Measurements from ENCODE around the gene SORL1. TPM values are rescaled to one million over a fixed set of nuclear protein-coding genes. Genes with fewer than 3 reads are reported as not detected.

The SORL1 gene
- polyA plus RNA-seq, 1 donor from 2014 or later: 6.5 TPM

DNA sequence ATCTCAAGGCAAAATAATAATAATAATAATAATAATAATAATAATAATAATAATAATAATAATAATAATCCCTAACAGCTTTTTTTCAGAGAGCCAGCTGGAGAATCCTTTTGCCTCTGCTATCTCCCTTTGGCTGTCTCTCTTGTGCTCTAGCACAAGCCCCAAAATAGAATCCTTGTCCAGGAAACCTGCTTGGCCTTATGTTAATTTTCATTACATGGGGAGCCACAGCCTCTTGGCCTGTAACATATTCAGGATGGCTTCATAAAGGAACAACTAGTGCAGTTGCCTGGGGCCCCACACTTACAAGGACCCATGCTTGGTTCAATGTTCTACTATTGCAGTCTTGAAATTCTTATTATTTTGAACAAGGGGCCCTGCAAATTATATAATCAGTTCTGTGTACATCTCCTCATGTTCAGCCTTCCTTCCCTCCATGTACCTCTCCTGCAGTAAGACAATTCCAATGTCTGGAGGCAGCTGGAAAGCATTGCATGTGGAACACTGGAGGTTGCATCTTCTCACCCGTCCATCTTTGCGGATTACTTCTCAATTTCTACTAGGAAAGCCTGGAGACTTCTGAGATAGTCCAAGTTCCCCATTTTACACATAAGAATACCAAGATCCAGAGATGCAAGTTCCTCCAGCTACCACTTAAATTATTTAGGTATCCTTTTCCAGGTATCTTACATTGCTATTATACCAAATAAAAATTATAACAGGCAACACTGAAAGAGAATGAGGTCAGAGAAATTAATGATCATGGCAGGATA lies 37.8 kb upstream of the SORL1 start:
- Histone ChIP-seq H2AFZ (ENCODE audit: low read depth, low read length) (no peak overlapping the region), H3K36me3 (ENCODE audit: insufficient read depth, low read length) (no peaks in the 10 kb centered on the region), H3K27me3 (ENCODE audit: insufficient read depth, low read depth, low read length) (no peaks in the 10 kb centered on the region), H3K9me2 (ENCODE audit: insufficient read depth, low read length) (no peaks in the 10 kb centered on the region), H3K9ac (ENCODE audit: low read length) (no peak overlapping the region), H3K9me3 (ENCODE audit: low read length) (no peaks in the 10 kb centered on the region), H3K79me2 (replicated peaks; ENCODE audit: insufficient read depth, low read length) (no peaks in the 10 kb centered on the region), H3K4me3 (ENCODE audit: low read length) (no peak overlapping the region), H3K4me2 (ENCODE audit: low read length) (no peak overlapping the region), H3F3A (ENCODE audit: insufficient read depth, low read length, poor library complexity, severe bottlenecking) (no peaks in the 10 kb centered on the region), H4K20me1 (ENCODE audit: insufficient read depth) (no peaks in the 10 kb centered on the region), H3K27ac (ENCODE audit: low read length) (no peak overlapping the region)
- no peak for TF ChIP-seq TAF1 (IDR thresholded peaks at IDR 0.05; ENCODE audit: low read depth)
- TF ChIP-seq MXI1 (conservative IDR thresholded peaks at IDR 0.05; ENCODE audit: poor library complexity, severe bottlenecking): no peak

DNA sequence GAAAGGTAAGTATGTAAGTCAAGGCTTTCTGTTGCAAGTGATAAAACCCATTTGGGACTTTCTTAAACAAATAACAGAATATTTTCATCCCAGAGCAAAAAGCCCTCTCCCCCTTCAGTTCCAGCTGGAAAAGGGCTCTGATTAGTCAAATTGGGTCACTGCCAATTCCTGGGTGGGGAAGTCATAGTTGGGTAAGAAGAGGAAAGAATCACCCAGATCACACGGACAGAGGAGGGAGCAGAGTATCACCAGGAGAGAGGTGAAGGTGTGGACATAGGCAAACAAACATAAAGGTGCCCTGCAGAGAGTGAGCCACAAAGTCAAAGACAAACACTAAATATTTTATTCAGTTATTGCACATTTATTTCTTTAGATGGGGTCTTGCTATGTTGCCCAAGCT lies 36.3 kb upstream of the SORL1 start:
- no peaks in the 10 kb centered on the region for H4K20me1 ChIP-seq (ENCODE audit: insufficient read depth)
- H3F3A ChIP-seq (ENCODE audit: insufficient read depth, low read length, poor library complexity, severe bottlenecking): no peaks in the 10 kb centered on the region
- no peaks in the 10 kb centered on the region for H3K9me3 ChIP-seq (ENCODE audit: low read length)
- H3K9ac ChIP-seq (ENCODE audit: low read length): no peak overlapping the region
- no peaks in the 10 kb centered on the region for H3K27me3 ChIP-seq (ENCODE audit: insufficient read depth, low read depth, low read length)
- no peak overlapping the region for H3K27ac ChIP-seq (ENCODE audit: low read length)
- no peak overlapping the region for H3K4me3 ChIP-seq (ENCODE audit: low read length)
- no peak overlapping the region for H3K4me2 ChIP-seq (ENCODE audit: low read length)
- TF ChIP-seq SMC3 (conservative IDR thresholded peaks at IDR 0.05; ENCODE audit: poor library complexity) (no peak), POLR2AphosphoS5 (IDR thresholded peaks at IDR 0.05) (no peak), EP300 (conservative IDR thresholded peaks at IDR 0.05; ENCODE audit: poor library complexity, severe bottlenecking) (no peak), RAD21 (conservative IDR thresholded peaks at IDR 0.05) (no peak), EZH2 (IDR thresholded peaks at IDR 0.05; ENCODE audit: borderline replicate concordance, insufficient read depth, low read length, poor library complexity, severe bottlenecking) (no peak), TAF1 (IDR thresholded peaks at IDR 0.05; ENCODE audit: low read depth) (no peak), MXI1 (conservative IDR thresholded peaks at IDR 0.05; ENCODE audit: poor library complexity, severe bottlenecking) (no peak)
- TF ChIP-seq, protein P1, sequence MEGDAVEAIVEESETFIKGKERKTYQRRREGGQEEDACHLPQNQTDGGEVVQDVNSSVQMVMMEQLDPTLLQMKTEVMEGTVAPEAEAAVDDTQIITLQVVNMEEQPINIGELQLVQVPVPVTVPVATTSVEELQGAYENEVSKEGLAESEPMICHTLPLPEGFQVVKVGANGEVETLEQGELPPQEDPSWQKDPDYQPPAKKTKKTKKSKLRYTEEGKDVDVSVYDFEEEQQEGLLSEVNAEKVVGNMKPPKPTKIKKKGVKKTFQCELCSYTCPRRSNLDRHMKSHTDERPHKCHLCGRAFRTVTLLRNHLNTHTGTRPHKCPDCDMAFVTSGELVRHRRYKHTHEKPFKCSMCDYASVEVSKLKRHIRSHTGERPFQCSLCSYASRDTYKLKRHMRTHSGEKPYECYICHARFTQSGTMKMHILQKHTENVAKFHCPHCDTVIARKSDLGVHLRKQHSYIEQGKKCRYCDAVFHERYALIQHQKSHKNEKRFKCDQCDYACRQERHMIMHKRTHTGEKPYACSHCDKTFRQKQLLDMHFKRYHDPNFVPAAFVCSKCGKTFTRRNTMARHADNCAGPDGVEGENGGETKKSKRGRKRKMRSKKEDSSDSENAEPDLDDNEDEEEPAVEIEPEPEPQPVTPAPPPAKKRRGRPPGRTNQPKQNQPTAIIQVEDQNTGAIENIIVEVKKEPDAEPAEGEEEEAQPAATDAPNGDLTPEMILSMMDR (IDR thresholded peaks at IDR 0.05; ENCODE audit: poor library complexity, severe bottlenecking): no peak
- TF ChIP-seq, protein P2, sequence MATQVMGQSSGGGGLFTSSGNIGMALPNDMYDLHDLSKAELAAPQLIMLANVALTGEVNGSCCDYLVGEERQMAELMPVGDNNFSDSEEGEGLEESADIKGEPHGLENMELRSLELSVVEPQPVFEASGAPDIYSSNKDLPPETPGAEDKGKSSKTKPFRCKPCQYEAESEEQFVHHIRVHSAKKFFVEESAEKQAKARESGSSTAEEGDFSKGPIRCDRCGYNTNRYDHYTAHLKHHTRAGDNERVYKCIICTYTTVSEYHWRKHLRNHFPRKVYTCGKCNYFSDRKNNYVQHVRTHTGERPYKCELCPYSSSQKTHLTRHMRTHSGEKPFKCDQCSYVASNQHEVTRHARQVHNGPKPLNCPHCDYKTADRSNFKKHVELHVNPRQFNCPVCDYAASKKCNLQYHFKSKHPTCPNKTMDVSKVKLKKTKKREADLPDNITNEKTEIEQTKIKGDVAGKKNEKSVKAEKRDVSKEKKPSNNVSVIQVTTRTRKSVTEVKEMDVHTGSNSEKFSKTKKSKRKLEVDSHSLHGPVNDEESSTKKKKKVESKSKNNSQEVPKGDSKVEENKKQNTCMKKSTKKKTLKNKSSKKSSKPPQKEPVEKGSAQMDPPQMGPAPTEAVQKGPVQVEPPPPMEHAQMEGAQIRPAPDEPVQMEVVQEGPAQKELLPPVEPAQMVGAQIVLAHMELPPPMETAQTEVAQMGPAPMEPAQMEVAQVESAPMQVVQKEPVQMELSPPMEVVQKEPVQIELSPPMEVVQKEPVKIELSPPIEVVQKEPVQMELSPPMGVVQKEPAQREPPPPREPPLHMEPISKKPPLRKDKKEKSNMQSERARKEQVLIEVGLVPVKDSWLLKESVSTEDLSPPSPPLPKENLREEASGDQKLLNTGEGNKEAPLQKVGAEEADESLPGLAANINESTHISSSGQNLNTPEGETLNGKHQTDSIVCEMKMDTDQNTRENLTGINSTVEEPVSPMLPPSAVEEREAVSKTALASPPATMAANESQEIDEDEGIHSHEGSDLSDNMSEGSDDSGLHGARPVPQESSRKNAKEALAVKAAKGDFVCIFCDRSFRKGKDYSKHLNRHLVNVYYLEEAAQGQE (IDR thresholded peaks at IDR 0.05; ENCODE audit: borderline replicate concordance): no peak
- no peak overlapping the region for H2AFZ ChIP-seq (ENCODE audit: low read depth, low read length)
- no peaks in the 10 kb centered on the region for H3K9me2 ChIP-seq (ENCODE audit: insufficient read depth, low read length)
- no peaks in the 10 kb centered on the region for H3K79me2 ChIP-seq (replicated peaks; ENCODE audit: insufficient read depth, low read length)
- no peaks in the 10 kb centered on the region for H3K36me3 ChIP-seq (ENCODE audit: insufficient read depth, low read length)

Data from neural cell (in vitro differentiated cells).